H1 (cell line): ENCODE data around the gene MCC. TPM values are rescaled to one million over a fixed set of nuclear protein-coding genes. Genes with fewer than 3 reads are reported as not detected.

ENCODE experiments used
- CEBPB ChIP-seq: IDR thresholded peaks from 2 replicates; pipeline ENCODE4 v1.6.1; 2012; ENCODE audit warnings: low read depth, low read length
- EP300 ChIP-seq, 2 experiments: IDR thresholded peaks; 1 replicate in 1 of 2; 2 replicates in 1 of 2; pipeline ENCODE4 v1.6.1; 2011 to 2012; ENCODE audit warnings: low read depth in 2 of 2, low read length in 2 of 2, mild to moderate bottlenecking in 2 of 2, borderline replicate concordance in 1 of 2, inconsistent platforms in 1 of 2, moderate library complexity in 1 of 2
- GABPA ChIP-seq: IDR thresholded peaks from 2 replicates; pipeline ENCODE4 v1.6.1; 2011; ENCODE audit warnings: mild to moderate bottlenecking, low read length, moderate library complexity, borderline replicate concordance; ENCODE audit not compliant: insufficient read depth
- GTF2F1 ChIP-seq: IDR thresholded peaks from 2 replicates; pipeline ENCODE4 v1.6.1; 2012; ENCODE audit warnings: low read depth, low read length, improper control_type of control experiment, borderline replicate concordance
- POLR2A ChIP-seq, 2 experiments: IDR thresholded peaks; 1 replicate in 1 of 2; 2 replicates in 1 of 2; pipeline ENCODE4 v1.6.1; 2011; ENCODE audit warnings: low read depth in 2 of 2, low read length in 2 of 2, mild to moderate bottlenecking in 2 of 2; ENCODE audit errors: control extremely low read depth in 1 of 2
- SRF ChIP-seq: IDR thresholded peaks from 2 replicates; pipeline ENCODE4 v1.6.1; 2011; ENCODE audit warnings: mild to moderate bottlenecking, low read depth, low read length, moderate library complexity
- SUZ12 ChIP-seq: fragments of 200-600 bp; sonication (generic); IDR thresholded peaks from 2 replicates; pipeline ENCODE4 v1.6.1; 2012; ENCODE audit warnings: mild to moderate bottlenecking, inconsistent platforms, low read length, moderate library complexity, mixed read lengths
- USF2 ChIP-seq: IDR thresholded peaks from 2 replicates; pipeline ENCODE4 v1.6.1; 2011; ENCODE audit warnings: low read length, improper control_type of control experiment
- polyA plus RNA-seq, 7 experiments: library from polyadenylated mRNA; depleted of rRNA in 3 of 7; stranded (reverse) in 5 of 7; unstranded in 2 of 7; fragments of >200 nt in 5 of 7; fragments of 200-250 nt in 2 of 7; gene quantifications; 1 replicate in 5 of 7; 2 replicates in 1 of 7; 4 replicates in 1 of 7; pipeline versions ENCODE4 v1.2.1 to v1.2.3, GENCODE V29; 2011 to 2013; ENCODE audit warnings: missing spikeins in 2 of 7, mixed read lengths in 2 of 7
- total RNA-seq: library from RNA; stranded (reverse); fragmentation: NEBNext Ultra II Directional; extraction: Animal tissue kit (Norgen Biotek cat#: 25700); gene quantifications from 2 replicates; pipeline ENCODE4 v1.2.1, GENCODE V29; 2021
- TF ChIP-seq, protein P1 (sequence below): IDR thresholded peaks from 2 replicates; pipeline ENCODE4 v1.6.1; 2011; ENCODE audit warnings: low read depth, mild to moderate bottlenecking, low read length; ENCODE audit not compliant: insufficient read depth

MCC gene
- total and polyA plus RNA-seq, 2 of the 8 experiments (the other 6 are each of a cell fraction or from before 2014, with no cell fraction given), result 2.6 to 18.3 TPM

DNA sequence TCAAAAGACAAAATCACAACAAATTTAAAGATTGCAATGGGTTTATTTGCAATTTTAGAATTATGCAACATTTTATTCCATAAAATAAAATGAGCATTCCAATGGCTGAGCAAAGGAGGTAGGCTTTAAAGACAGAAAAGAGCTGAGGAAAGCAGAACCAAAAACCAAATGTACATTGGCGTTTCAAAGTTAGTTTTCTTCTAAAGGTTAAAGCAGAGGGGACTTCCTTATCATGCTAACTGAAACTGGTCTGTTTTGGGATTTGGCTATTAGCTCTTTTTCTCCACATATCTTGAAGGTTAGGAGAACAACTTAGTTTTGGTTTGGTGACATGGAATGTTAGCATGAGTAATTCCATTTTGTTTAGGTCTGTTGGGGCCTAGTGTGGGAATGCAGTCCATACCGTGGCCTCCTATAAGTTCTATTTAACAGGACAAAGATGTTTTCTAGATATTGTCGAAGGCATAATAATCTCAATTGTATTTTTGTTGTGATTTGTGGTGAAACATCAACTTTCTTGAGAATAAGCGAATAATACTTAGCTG lies 491.4 kb downstream of the MCC start (continued):
- TF ChIP-seq, protein P1, sequence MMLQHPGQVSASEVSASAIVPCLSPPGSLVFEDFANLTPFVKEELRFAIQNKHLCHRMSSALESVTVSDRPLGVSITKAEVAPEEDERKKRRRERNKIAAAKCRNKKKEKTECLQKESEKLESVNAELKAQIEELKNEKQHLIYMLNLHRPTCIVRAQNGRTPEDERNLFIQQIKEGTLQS, result no peak
- TF ChIP-seq USF2 (no peak), POLR2A (IDR thresholded peaks at IDR 0.05; ENCODE audit: control extremely low read depth in 1 of 2, low read depth in 2 of 2, low read length in 2 of 2) (no peak), CEBPB (no peak), GABPA (no peak), SUZ12 (no peak), GTF2F1 (no peak), EP300 (IDR thresholded peaks at IDR 0.05; ENCODE audit: borderline replicate concordance in 1 of 2, low read depth in 2 of 2, low read length in 2 of 2) (no peak), SRF (no peak)
